Measurements from ENCODE around the gene RAD51B.
"Not testable (repeated sequence)": the region's sequence is repeated elsewhere in the genome, so short reads cannot be mapped to it uniquely, and the experiment has no call there.

Gene RAD51B

DNA sequence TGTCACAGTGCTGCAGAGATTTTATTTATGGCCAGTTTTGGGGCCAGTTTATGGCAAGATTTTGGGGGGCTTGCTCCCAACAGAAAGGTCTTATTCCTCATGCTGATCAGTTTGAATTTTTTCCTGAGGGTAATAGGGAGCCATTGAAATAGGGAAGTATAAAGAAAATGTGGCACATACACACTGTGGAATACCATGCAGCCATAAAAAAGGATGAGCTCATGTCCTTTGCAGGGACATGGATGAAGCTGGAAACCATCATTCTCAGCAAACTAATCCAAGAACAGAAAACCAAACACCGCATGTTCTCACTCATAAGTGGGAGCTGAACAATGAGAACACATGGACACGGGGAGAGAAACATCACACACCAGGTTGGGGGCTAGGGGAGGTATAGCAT lies 483.4 kb downstream of the RAD51B start:
- not testable (repeated sequence) for DNase-seq (ENCODE audit: low spot score)

DNA sequence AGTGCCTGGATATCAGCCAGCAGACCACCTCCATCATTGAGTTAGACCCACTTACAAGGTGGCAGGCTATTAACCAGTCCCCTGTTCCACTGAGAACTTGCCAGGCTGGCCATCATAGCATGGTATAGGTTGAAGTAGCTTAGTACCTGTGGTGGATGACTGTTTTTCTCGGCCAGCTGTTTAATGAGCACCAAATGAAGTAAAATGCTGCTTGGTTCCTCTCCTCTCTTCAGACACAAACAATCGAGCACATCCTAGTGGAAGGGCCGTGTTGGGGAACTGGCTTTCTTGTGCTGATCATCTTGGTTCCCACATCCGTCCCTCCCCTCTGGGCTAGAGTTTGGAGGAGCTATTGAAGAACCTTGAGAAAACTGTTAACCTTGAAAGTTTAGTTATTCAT lies 486.2 kb downstream of the RAD51B start:
- no peak for DNase-seq (ENCODE audit: low spot score)

GRCh38 chr14:68306265-68306933 lies 486.8 kb downstream of the RAD51B start:
- no peak for DNase-seq (ENCODE audit: low spot score)

GRCh38 chr14:68306934-68307789 lies 487.6 kb downstream of the RAD51B start:
- no peak for DNase-seq (ENCODE audit: low spot score)

- no peak for DNase-seq (ENCODE audit: low spot score)
Measured at GRCh38 chr14:68307790-68308168, 488.2 kb downstream of the RAD51B start.

DNA sequence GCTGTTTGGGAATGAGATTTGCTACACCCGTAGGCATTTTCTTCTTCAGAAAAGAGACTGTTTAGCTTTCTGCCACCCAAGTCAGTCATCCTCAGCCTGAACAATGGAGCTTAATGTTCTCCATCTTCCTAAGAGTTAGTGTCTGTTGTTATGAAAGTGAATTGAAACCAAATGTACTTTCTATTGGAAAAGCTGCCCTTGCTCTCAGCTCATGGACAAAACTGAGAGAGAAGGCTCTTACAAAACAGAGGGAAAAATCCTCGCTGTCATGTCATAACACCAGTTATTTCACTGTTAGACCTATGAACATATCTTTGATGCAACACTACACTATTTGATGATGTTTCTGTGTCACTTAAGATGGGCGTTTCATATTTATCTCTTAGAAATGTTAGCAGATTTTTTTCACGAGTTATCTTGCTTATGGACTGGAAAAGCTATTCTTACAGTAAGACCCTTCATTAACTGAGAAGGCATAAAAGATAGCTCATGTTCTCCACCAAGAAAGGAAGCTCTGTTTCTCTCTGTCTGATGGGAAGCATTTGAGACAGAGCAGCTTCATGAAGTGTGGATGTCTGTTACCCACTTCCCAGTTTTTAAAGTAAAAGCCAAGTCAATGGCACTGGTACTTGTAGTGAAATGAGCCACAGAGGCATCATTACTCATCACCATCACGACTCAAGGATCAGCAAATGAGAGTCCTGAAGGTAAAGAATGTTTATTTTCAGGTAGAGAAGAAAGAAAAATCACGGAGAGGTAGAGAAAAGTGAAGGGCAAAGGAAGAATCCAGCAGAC lies 489.3 kb downstream of the RAD51B start:
- DNase-seq (ENCODE audit: low spot score): peak; percentile 60

- no peak for DNase-seq (ENCODE audit: low spot score)
Measured at GRCh38 chr14:68309616-68310015, 490.0 kb downstream of the RAD51B start.

GRCh38 chr14:68312300-68312699 lies 492.7 kb downstream of the RAD51B start:
- no peak for DNase-seq (ENCODE audit: low spot score)

- no peak for DNase-seq (ENCODE audit: low spot score)
Measured at GRCh38 chr14:68312884-68313610, 493.5 kb downstream of the RAD51B start.

DNA sequence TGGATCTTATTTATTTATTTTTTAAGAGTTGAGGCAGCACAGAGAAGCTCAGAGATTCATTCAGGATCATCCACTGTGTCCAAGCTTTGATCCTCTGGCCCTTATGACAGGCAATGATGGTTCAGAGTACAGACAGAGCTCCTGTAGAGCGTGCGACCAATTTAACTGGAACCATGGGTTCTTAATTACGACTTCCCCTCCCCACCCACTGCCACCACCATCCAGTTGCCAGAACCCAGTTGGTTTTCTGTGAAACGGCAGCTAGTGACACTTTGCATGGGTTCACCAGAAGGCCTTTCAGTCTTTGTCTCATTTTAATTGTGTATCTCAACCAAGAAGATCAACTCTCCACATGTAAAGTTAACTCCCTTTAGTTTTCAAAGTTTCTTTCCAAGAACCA lies 495.1 kb downstream of the RAD51B start:
- DNase-seq (ENCODE audit: low spot score): no peak

GRCh38 chr14:68315081-68315480 lies 495.5 kb downstream of the RAD51B start:
- DNase-seq (ENCODE audit: low spot score): no peak

- DNase-seq (ENCODE audit: low spot score): no peak
Measured at GRCh38 chr14:68316078-68316868, 496.7 kb downstream of the RAD51B start.

- DNase-seq (ENCODE audit: low spot score): no peak
Measured at GRCh38 chr14:68317239-68317638, 497.7 kb downstream of the RAD51B start.

GRCh38 chr14:68318828-68319227 lies 499.2 kb downstream of the RAD51B start:
- no peak for DNase-seq (ENCODE audit: low spot score)

- DNase-seq (ENCODE audit: low spot score): no peak
Measured at GRCh38 chr14:68320495-68320894, 500.9 kb downstream of the RAD51B start.

DNA sequence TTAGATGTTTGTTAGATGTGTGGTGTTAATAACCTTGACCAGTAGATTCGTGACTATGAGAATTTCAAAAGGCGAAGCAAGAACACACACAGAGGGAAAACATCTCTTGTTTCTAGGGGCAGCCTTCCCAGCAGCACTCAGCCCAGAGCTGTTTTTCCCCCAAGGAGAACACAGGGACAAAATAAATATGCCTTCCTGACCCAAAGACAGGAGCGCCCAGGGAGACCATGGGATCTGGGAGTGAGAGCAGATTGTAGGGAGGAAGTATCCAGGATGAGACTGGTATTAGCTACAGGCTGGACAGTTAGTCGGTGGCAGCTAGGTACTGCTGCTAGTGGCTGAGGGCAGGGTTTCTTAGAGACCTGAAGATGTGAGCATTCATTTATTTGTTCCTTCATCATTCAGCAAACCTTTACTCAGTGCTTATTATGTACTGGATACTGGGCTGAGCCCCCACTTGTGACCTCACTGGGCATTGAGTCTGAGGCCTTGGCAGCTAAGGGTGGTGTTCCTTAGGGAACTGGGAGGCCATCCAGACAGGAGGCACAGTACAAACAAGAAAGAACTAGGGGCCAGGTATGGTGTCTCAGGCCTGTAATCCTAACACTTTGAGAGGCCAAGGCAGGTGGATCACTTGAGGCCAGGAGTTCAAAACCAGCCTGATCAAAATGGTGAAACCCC lies 503.5 kb downstream of the RAD51B start:
- DNase-seq (ENCODE audit: low spot score): no peak

DNA sequence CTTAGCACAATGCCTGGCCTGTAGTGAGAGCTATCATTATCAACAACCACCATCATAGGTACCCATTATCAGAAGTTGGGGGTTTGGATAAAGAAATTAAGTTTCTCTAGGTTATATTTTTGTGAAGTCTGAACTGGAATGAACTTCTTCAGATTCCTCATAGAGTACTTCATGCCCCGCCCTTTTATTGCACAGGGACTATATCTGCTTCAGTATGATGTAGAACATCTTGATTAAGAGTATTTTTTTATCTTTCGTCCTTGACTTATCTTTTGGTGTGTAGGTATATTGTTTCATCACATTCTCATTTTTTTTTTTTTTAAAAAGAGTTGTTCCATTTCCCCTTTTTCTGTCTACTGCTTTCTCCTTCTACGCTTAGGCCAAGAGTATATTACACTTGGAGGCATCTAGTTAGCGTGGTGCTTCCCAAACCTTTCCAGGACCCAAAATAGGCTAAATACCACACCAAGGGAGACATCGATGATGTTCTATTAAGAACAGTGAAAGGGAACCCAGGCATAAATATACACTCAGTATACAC lies 505.8 kb downstream of the RAD51B start:
- no peak for DNase-seq (ENCODE audit: low spot score)

GRCh38 chr14:68327231-68327630 lies 507.7 kb downstream of the RAD51B start:
- DNase-seq (ENCODE audit: low spot score): no peak

GRCh38 chr14:68328509-68328908 lies 508.9 kb downstream of the RAD51B start:
- no peak for DNase-seq (ENCODE audit: low spot score)

DNA sequence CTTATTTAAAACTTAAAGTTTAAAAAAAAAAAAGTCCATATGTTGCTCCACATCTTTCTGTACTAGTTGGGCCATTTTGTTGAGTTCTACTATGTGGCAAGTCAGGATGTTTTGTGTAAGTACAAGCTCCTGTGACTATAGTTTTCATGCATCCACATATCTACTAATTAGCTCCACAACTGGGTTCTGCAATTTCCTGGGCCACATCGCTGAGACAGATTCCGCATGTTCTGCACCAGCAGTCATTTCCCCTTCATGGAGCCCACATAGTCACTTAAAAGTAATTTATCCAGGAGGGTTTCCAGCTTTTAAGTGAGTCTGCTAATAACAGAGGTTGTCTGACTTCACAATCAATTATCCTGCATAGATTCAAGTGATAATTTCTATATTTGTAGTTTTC lies 511.8 kb downstream of the RAD51B start:
- DNase-seq (ENCODE audit: low spot score): no peak

Data from globus pallidus (tissue), 1 donor.